ENCODE data around the gene DAPP1.

DAPP1 gene

GRCh38 chr4:99915449-99915848, 98.8 kb downstream of the DAPP1 start:
- DNase-seq (ENCODE audit: low spot score): no peak

GRCh38 chr4:99917575-99917974, 100.9 kb downstream of the DAPP1 start:
- DNase-seq (ENCODE audit: low spot score): no peak

- DNase-seq (ENCODE audit: low spot score): no peak
Measured at GRCh38 chr4:99918656-99919055, 102.0 kb downstream of the DAPP1 start.
